HG03135 (cell line): ENCODE results near the gene TMTC2.

Experiments
- ATAC-seq: cut with Tn5 transposase; IDR thresholded peaks from one replicate; pipeline ENCODE4 v1.9.1; 2021; ENCODE audit warnings: mild to moderate bottlenecking, moderate library complexity; ENCODE audit not compliant: unreplicated experiment

TMTC2 gene

DNA sequence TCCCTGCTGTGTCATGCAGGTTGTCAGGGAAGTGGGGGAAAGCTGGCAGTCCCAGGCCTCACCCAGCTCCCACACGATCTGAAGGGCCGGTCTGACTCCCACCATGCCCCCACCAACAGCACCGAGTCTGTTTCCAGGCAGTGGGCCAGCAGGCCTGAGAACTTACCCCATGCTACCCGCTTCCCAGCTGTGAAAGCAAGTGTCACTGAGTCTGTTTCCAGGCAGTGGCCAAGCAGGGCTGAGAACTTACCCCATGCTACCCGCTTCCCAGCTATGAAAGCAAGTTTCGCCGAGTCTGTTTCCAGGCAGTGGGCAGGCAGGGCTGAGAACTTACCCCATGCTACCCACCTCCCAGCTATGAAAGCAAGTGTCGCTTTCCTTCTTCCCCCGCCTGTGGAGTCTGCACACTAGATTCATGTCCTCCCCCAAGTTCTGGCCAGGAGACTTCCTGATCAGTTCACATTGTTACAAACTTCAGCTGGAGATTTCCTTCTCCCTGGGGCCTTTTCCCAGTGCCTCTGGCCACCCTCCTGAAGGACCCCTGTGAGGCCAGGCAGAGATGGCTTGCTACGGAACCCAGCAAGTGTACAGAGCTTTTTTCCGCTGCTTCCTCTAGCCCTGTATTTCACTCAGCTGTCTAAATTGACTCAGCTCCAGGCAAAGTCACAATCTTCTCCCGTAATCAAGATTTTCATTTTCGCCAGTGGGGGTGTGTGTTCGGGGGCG lies 435.4 kb downstream of the TMTC2 start:
- ATAC-seq = no peak

DNA sequence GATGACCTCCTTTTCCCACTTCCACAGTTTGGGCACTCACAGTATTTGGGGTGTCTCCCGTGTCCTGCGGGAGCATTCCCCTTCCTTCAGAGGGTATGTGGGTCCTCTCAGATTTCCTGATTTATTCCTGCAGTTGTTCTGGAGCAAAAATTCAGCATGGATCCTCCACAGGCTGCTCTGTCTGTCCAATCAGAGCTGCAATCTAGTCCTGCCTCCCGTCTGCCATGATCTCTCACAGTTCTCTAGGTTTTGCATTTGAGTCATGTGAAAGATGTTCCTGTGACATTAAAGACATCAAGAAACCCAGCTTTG lies 435.9 kb downstream of the TMTC2 start:
- no peak for ATAC-seq

DNA sequence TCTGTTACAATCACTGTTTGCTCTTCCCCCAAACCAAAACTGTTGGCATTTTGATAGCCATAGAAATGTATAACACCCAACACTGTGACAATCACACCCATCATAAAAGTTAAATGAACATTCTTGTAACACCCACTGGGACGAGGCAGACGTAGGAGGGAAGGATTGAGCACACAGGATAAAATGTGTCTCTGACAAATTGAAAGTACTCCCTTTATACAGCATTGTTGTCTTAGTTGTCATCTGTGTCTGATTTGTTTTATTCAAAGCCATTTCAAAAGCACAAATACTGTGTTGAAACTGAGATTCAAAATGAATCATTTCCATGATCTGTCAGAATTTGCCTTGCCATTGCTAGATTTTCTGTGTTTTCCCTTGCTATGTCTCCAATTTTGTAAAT lies 436.3 kb downstream of the TMTC2 start:
- no peak for ATAC-seq

DNA sequence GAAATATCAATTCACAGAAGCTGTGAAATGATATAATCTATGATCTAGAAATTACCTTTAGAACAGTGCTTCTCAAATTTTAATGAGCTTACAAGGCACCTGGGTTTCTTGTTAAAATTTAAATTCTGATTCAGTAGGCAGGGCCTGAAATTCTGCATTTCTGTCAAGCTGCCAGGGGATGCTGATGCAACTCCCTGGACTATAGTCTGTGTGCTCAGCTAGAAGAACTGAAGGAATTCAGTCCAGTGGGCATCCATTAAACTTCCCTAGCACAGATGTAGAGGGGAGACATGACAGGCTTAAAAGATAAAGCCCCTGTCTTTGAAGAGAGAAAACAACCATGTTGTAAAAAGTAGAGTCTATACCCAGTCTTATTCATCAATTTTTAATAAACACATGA lies 441.8 kb downstream of the TMTC2 start:
- no peak for ATAC-seq

DNA sequence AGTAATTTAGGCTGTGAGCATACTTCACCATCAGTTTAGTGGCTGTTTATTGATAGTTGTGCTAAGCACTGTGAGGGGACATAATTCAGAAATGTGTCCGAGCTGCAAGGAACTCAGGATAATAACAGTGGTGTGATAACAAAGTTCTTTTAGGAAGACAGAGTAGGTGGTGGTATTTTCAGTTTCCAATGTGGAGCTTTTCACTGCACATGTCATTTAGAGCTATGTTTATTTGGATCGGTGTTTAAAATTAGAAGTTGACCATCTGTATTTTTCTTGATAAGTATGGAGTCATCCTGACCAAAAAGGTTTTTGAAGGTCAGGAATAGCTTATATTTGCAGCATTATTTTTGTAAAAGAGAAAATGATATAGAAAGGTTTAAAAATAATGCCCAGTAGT lies 443.5 kb downstream of the TMTC2 start:
- ATAC-seq = no peak

DNA sequence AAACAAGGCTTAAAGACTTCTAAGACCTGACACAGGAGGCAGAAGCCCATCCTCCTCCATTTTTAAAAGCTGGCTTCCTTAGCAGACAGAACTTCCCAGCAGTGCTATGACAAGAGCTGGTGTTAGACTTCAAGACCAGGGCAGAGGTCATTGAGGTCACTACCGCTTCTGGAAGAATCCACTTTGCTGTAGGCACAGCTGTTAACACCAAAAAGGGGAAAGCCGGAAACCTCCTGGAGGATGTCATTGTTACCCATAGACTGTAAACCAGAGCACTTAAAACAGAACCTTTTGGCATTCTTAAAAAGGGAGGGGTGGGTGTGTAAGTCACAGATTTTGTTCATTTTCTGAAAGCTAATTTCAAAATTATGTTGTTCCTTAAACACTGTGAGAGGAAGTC lies 445.7 kb downstream of the TMTC2 start:
- no peak for ATAC-seq

DNA sequence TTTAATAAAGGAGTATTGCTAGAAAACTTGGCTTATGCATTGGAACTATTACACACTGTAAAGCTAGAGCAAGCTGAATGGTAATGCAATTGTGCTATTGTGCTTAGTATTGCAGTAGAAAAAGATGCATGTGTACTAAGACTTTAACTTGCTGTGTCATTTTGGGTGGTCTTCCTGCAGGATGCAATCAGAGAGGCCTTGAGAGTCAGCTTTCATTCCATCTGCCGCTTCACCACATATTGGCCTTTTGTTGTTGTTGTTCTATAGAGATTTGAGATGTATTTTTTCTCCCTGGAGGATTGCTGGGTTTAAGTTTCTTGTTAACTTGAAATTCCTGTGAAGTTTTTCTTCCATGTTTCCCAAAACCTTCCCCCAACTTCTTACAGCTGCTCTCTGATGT lies 449.7 kb downstream of the TMTC2 start:
- no peak for ATAC-seq

DNA sequence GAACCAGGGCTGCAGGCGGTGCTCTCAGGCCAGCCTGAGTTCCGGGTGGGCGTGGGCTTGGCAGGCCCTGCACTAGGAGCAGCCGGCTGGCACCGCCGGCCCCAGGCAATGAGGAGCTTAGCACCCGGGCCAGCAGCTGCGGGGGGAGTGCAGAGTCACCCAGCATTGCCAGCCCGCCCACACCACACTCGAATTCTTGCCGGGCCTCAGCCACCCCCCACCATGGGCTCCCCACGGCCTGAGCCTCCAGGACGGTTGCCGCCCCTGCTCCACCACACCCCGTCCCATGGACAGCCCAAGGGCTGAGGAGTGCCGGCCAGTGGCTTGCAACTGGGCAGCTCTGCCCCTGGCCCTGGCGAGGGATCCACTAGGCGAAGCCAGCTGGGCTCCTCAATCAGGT lies 453.4 kb downstream of the TMTC2 start:
- ATAC-seq = no peak

DNA sequence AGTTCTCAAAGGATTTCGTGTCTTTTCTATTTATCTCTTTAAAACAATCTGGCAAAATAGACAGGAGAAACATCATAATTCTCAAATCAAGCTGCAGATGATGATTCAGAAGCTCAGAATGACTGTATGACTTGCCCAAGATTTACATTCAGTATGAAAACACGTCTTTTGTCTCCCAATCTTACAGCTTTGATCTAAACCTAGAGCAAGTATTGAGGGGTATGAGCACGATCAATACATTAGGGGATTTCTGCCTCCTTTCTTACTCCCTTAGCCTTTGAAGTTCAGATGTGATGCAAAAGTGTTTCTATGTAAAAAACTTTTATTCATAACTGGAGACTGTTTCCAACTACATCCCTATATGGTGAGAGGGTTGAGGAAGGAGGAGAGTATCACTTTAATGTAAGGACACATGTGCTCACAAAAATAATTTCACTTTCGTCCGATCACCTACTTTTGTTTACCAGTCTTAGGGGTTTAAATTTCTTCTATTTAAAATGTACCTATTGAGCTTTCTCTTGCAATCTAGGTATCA lies 454.8 kb downstream of the TMTC2 start:
- no peak for ATAC-seq

DNA sequence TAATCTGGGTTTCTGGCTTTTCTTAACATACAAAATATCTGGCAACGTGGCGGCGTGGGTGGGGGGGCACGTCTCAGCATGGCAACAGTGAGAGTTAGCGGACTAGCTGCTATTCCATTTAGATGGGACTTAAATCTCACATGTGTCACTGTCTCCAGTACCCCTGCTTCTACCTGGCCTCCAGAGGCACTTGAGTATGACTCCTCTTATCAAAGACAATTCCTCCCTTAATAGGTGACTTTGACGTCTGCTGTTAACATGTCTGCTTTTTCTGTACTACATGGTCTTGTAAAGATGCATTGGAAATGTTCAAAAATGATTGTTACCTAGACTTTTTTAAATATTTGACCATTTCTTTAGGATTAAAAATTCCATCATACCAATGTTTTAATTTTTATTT lies 456.2 kb downstream of the TMTC2 start:
- ATAC-seq = no peak

DNA sequence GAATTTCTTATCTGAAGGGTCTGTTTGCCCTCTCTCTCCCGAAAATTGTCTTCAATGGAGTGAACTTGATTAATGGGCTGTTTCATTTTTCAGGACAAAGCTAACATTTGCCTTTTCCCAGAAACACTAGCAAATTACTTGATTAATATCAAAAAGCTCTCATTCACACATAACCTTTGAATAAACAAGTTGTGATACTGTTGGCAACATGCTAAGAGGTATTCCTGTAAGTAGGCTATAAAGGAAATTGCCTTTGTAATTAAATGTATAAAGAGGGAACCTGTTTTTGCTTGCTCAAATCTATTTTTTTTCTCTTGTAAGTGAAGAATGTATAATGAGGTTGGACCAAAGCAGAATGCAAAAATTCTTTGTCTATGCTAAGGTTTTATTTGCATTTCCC lies 457.2 kb downstream of the TMTC2 start:
- no peak for ATAC-seq

DNA sequence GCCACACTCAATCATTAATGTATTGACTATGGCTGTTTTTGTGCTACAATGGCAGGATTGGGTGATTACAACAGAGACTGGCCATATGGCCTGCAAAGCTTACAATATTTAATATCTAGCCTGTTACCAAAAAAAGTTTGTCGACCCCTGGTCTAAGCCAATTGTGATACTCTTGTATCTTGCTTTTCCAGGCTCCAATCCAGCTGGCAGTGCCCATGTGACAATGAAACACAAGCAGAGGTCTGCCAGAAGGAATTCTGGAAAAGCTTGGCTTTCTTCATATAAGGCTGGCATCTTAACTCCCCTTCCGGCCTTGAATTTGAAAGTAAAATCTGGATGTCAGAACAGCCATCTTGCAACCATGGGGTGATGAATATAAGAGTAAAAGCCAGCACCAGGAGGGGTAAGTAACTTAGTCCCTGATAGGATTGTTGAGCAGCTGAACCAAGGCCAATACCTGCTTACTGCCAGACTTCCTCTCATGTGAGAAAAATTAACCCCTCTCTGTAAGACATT lies 458.7 kb downstream of the TMTC2 start:
- ATAC-seq = no peak

DNA sequence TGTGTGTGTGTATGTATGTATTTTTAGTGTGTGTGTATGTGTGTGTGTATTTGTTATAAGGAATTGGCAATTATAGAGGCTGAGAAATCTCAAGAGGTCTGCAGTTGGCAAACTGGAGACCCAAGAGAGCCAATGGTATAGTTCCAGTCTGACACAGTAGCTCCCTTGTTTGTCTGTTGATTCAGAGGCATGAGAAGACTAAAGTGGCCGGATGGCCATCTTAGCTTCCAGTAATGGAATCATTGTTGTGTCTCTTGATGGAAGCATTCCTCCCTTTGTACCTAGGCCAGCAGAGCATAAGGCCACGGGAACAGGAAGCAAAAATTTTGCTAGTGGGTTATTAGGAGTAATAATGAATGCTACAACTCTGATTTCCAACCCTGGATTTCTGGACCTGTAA lies 460.6 kb downstream of the TMTC2 start:
- ATAC-seq = no peak

DNA sequence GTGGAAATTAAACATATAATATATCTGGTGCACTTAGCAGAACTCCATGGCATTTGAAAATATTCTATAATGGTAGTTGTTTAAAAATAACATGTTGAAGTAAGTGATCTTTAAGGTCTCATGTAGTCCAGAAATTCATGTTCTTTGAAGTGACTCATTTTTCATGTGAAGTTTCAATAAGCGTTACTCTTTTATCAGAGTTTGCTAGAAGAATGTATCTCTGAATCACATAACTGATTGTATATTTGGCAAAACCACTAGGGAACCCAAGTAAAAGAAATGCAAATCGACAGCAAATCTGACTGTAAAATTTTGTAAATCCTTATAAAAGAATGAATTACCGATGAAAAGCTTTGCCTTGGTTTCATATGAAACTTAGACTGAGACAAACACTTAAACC lies 463.3 kb downstream of the TMTC2 start:
- no peak for ATAC-seq

DNA sequence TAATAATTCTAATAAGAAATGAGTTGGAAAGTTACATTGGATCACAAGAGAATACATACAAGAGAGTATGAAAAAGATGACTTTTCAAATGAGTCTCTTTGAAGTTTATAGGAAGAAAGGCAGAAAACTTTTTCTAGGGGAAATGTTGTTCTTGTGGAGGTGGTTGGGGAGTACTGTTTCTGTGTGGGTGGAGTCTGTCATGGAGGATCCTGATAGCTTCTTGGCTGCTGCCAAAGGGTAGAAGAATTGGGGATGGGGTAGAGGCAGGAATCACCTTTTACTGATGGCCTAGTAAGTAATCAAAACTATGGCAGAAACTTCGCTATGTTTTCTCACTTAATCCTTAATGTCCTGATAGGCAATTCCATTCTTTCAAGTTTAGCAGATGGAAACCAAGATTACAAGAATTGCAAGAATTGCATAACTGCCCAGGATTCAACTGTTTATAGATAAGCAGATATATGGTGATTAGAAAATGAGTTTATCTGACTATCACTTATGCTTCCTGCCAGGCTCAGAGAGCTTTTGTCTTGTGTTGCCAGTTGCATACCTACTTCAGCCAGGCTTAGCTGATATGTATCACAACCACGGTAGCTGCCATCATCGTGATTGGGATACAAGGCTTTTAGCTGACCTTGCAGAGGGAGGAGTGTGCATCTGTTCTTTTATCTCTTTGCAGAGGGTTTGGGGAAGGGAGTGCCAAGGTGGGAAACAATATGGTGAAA lies 463.9 kb downstream of the TMTC2 start:
- no peak for ATAC-seq

DNA sequence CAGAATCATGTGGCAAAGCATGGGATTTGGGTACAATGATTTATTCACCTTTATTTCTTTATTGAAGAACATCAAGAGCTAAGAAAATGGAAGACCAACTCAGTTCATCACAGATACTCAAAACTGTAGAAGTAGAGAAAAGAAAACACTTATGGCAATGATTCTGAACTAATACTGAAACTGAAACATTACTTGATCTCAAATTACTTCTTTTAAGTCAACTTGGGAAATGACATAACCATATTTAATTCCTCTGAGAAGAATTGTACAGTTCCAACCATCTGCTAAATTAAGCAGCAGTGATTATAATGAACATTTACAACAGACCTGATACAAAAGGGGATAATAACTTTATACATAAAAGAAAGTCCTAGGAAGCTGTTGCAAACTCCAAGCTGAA lies 466.5 kb downstream of the TMTC2 start:
- ATAC-seq = no peak

DNA sequence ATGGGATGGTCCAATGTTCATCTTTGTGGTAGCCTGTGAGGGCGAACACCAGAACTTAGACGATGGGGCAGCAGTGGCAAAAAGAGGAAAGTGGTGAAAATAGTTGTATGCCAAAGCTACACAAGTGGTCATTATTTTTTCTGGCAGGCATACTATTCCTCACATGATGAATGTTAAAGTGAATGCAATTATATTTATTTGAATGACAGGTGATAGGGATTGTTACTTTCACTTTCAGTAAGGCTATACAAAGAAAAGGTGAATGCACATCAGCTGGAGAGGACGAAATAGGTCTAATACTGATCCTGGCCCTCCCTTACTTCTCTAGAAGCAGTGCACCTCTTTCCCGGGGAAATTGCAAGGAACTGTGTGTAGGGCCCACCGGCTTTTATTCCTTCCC lies 470.1 kb downstream of the TMTC2 start:
- no peak for ATAC-seq

DNA sequence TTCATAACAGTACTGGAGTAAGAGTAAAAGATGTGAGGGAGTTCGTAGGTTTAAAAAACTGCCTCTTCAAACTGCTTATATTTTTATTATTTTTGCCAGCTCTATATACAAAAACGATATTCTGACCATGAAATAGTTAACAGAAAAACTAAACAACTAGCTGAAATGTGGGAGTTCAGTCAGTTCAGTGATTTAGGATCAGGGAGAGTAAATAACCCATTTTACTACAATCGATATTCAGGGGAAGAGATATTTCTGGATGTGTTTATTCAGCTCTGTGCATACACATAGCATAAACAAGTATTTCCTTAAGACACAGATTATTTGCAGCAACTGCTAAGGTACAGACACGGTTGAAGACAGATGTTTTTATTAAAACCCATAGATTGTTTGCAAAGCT lies 470.9 kb downstream of the TMTC2 start:
- no peak for ATAC-seq

DNA sequence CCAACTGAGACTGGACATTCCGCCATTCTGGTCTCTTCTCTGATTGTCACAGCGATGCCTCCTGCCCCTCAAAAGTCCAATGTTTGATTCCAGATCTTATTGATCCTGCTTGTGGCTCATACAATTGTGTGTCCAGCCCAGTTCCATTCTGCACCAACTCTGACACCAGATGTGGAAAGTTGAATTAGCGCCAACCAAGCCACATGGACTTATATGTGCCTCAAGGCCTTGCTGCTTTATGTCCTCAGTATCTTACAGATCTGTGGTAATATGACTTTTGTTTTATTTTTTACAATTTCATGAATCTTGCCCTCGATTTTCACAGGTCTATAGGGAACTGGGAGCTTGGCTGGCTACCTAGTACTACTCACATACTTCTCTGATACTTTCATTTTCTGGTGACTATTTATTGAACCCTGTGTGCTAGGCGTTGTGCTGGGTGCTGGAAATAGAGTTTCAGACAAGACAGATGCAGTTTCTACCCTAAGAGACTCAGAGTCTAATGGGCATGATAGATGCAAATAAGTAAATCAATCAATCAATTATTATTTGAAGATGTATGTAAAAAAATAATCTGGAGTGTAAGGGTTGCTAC lies 472.0 kb downstream of the TMTC2 start:
- ATAC-seq = no peak

DNA sequence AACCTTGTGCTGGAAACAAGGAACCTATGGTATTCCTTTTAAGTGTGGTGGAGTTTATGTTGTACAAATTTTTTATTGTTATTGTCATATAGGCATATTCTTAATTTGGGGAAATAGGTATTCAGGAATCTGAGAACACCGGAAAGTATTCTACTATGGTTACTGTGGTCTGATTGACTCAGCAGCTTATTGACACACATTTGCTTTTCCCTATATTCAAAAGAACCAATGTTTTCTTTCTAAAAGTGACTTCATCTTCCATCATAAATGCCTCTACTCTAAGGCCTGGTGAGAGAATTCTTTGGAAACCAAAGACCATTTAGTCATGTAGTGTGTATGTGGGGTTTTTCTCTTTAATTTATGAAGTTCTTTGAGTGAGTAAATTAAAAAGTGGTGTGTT lies 474.8 kb downstream of the TMTC2 start:
- no peak for ATAC-seq

DNA sequence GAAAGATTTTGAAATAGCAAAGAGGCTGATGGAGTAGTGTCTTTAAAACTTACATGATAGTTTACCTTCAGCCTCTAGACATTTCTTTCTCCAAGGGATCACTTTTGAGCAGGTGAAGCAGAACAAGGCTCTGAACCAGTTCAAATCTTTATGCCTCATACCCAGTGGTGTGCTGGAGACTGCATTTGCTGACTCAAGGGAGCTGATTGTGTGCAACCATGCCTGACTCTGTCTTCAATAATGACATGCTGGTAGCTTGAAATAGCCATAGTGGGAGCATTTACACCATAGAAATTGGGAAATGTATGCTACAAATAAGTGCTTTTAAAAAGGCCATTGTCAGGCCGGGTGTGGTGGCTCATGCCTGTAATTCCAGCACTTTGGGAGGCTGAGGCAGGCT lies 482.0 kb downstream of the TMTC2 start:
- ATAC-seq = no peak

DNA sequence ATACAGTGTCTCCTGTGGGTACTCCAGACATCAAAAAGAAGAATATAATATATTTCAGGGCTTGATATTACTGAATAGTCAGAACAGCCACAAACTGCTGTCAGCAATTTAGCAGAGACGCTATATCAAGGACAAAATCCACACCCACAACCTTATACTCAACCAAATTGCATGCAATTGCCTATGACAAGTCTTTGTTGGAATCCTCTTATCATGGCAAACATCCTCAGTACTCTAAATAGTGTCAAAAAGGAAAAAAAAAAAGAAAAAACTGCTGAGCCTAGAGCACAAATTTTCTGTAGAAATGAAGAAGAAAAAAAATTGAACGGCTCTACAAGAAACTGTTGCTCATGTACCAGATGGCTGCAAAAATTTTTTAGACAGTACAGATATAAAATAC lies 485.7 kb downstream of the TMTC2 start:
- no peak for ATAC-seq
